ENCODE results near the gene MCAM.

DNA sequence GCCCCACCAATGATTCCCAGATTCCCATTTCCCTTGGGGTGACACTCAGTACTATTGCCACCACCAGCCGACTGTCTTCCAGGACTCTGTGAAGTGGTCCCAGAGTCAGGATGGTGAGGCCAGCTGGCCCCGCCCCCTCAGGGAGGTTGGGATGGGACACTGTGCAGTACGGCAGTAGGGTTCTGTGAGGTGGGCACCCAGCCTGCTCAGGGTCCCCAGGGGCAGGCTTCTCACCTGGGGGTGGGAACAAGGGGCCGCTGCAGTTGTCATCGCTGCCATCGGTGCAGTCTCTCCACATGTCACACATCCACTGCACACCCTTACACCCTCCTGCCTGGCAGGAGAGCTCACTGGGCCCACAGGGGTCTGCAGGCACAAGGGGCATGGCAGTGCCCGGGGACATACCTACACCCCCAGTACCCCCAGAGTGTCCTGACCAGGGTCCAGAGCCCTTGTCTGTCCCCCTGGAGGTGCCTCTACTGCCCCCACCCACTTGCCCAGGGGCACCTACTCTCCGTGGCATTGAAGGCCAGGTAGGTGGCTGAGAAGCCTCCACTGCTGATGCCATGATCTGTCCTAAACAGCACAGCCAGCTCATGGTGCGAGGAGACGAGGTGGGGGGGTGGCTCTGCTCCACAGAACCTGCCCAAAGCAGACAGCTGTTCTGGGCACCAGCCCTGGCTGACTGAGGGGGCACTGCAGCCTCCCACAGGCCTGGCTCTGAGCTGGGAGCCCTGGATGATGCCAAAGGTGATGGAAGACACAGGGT is 25.6 kb upstream of the MCAM start:
- TF ChIP-seq EZH2 (IDR thresholded peaks at IDR 0.05) (no peak), POLR2AphosphoS5 (IDR thresholded peaks at IDR 0.05; ENCODE audit: borderline replicate concordance, low read depth, low read length) (no peak)
